IMR-90 (cell line): Measurements from ENCODE around the gene CTDSP2. TPM values are rescaled to one million over a fixed set of nuclear protein-coding genes. Genes with fewer than 3 reads are reported as not detected.

ENCODE experiments used
- CTCF ChIP-seq: conservative IDR thresholded peaks from 2 replicates; pipeline ENCODE4 v1.5.1; 2012; ENCODE audit warnings: mild to moderate bottlenecking, low read depth, low read length, improper control_type of control experiment
- polyA plus RNA-seq, 3 experiments: library from polyadenylated mRNA; depleted of rRNA; stranded (reverse); fragments of >200 nt; gene quantifications; 2 replicates each; pipeline ENCODE4 v1.2.3, GENCODE V29; 2012; ENCODE audit warnings: low replicate concordance in 1 of 3
- total RNA-seq: library from RNA; depleted of rRNA; stranded (reverse); fragments of >200 nt; gene quantifications from 2 replicates; pipeline ENCODE4 v1.2.3, GENCODE V29; 2012

The CTDSP2 gene
- total and polyA plus RNA-seq, 2 of the 4 experiments (the other 2 are of a cell fraction) = 114 to 156 TPM

DNA sequence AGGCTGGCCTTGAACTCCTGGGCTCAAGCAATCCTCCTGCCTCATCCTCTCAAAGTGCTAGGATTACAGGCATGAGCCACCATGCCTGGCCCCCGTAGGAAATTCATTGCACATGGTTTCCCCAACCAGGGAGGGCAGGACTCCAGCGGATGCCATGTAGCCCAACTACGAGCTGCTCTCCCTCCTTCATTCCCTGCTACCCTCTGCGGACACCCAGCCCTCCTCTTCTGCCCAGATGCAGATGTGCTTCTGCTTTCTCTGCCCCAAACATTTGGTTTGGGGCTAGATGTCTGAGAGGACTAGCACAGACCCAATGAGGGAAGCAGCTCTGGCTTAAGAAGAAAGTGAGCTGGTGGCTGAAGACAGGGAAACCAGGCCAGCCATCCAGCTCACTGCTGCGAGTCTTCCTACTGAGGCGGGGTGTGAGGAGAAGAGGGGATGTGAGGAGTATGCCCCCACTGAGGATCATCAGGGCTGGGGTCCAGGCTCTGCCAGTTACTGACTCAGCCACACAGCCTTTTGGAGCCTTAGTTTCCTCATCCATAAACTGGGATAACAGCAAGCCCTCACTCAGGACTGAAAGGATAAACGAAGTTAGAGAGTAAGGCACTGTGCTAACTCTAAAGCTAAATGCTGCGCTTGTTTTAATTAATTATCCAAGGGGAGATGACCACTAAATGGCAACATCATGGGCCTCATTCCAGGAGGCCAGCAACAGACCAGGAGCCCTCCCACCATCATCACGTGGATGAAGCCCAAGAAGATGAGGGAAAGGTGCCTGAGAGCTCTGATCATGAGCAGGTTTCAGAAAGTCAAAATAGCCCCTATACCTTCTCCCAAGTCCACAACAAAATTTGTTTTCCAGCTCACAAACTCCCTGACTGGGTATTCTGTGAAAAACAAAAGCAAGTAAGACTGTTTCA, 10.9 kb downstream of the CTDSP2 start (continued):
- no peak for TF ChIP-seq CTCF
